Neural progenitor cell (in vitro differentiated cells): ENCODE data around the gene TADA3.

Experiments
- EZH2phosphoT487 ChIP-seq: fragments of 200-600 bp; sonication (generic); IDR thresholded peaks from 2 replicates; pipeline ENCODE4 v1.6.1; 2017; ENCODE audit warnings: antibody characterized with exemption
- TF ChIP-seq, protein P1 (sequence below): fragments of 200-600 bp; sonication (generic); IDR thresholded peaks from 2 replicates; pipeline ENCODE4 v1.5.1; 2017; ENCODE audit warnings: antibody characterized with exemption, mild to moderate bottlenecking

GRCh38 chr3:9732740-9733115, 59.5 kb downstream of the TADA3 start:
- TF ChIP-seq EZH2phosphoT487: no peak
- TF ChIP-seq, protein P1, sequence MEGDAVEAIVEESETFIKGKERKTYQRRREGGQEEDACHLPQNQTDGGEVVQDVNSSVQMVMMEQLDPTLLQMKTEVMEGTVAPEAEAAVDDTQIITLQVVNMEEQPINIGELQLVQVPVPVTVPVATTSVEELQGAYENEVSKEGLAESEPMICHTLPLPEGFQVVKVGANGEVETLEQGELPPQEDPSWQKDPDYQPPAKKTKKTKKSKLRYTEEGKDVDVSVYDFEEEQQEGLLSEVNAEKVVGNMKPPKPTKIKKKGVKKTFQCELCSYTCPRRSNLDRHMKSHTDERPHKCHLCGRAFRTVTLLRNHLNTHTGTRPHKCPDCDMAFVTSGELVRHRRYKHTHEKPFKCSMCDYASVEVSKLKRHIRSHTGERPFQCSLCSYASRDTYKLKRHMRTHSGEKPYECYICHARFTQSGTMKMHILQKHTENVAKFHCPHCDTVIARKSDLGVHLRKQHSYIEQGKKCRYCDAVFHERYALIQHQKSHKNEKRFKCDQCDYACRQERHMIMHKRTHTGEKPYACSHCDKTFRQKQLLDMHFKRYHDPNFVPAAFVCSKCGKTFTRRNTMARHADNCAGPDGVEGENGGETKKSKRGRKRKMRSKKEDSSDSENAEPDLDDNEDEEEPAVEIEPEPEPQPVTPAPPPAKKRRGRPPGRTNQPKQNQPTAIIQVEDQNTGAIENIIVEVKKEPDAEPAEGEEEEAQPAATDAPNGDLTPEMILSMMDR: no peak
